IPS-NIHi11 (cell line): ENCODE data around the gene PES1.
"Not testable (repeated sequence)": the region's sequence is repeated elsewhere in the genome, so short reads cannot be mapped to it uniquely, and the experiment has no call there.

ENCODE experiments used
- DNase-seq: peaks from one replicate; pipeline ENCODE4 v3.0.0; 2012; ENCODE audit warnings: mixed read lengths, low spot score

Gene PES1

DNA sequence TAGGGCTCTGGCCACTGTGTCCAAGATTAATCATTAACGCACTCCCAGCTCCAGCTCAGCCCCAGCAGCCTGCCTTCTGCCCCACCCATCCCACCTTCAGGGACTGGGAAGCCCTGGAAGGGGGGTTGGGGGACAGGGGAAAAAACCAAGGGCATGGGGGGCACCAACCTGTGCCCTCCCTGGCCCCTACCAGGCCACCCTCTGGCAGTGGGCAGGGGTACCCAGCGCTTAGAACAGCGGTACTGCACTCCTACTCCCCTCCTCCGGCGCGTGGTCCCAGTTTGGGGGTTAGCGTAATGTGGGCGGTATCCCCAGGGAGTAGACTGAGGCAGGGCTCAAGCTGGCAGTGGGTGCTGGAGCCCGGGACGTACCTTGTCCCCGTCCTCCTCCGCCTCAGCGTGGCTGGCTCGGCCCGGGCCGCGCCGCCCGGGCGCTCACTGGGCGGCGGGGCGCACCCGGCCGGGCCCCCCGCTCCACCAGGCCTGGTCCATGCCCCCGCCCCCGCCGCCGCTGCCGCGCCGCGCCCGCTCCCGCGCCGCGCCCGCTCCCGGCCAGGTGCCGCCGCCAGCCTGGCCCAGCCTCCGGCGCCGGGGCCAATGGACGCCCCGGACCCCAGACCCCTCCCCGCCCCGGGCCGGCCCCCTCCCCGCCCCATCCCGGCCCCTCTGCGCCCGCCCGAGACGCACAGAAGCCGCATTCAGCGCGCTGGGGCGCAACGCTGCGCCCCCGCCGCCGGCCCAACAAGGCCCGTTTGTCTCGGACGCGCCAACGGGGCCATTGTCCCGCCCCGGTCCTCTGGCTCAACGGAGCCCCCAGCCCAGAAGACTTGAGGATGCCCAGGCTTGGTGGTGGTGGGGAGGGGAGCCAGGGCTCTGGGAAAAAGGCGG, 17.4 kb downstream of the PES1 start, which contains the start of gene GAL3ST1:
GAL3ST1 (minus strand) TSS at position 571 of the 887 bp plus-strand sequence. CDS start 17,273 bp downstream, outside the sequence.
- DNase-seq, result peak; percentile 96

DNA sequence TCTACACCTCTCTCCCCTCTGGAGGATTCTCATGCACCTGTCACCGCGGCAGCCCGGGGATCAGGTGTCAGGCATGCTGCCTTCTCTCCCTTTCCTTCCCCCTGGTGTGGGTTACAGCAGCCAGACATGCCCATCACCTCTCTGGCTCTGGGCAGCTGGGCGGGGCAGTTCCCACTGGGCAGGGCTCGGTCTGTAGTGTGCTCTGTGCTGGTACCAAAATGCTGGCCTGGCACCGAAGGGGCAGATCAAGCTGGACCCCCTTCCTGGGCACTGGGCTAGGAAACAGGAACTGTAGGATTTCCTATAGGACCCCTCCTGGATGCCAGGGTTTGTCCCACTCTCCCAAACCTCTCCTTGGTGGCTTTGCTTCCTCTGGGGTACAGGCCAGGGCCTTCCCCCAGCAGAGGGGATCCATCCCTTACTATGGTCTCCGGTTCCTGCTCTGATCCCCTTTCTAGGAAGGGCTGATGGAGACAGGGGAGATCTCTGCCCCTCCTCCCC, 18.1 kb downstream of the PES1 start:
- DNase-seq, result no peak

DNA sequence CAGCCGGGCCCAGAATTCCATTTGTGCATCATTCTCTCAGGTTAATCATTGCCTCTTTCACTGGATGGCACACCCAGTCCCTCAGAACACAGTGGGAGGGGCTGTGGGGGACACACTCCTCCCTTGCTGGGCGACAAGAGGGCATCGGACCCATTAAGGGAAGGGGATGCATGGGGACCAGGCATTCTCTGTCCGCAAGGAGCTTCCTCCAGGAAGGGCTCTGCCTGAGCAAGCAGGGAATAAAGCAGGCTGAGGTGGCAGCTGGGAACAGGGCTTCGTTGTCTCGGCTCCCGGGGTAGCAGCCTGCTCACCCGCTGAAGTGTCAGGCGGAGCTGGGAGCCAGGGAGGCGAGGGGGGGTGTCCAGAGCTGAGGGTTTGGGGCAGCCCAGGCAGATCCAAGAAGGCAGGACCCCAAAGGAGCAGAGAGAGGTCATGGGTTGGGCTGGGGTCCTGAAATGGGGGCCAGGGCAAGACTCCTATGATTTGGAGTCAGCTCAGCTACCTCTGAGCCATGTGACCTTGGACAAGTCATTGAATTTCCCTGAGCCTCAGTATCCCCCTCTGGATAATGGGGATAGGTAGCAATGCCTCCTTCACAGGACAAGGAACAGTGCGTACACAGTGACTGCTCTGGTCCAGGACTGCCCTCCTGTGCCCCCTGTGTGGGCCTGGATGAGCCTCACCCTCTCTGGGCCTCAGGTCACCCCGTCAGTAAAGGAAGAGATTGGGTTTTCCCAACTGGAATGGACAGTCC, 18.7 kb downstream of the PES1 start:
- DNase-seq, result no peak

DNA sequence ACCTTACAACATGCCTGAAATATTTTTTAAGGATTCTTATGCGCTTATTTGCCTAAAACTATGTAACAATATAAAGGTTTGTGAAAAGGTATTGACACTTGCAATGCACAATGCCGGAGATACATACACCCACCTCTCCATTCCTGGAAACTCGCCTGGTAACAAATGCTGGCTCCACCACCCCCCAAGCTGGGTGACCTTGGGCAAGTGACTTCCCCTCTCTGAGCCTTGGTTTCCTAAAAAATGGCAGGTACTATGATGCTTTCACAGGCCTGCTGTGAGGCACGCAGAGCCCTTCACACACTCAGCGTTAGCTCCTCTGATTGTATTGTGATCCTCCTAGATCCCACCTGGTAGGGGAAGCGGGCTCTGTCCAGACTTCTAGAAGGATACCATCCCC, 19.5 kb downstream of the PES1 start:
- DNase-seq, result no peak

DNA sequence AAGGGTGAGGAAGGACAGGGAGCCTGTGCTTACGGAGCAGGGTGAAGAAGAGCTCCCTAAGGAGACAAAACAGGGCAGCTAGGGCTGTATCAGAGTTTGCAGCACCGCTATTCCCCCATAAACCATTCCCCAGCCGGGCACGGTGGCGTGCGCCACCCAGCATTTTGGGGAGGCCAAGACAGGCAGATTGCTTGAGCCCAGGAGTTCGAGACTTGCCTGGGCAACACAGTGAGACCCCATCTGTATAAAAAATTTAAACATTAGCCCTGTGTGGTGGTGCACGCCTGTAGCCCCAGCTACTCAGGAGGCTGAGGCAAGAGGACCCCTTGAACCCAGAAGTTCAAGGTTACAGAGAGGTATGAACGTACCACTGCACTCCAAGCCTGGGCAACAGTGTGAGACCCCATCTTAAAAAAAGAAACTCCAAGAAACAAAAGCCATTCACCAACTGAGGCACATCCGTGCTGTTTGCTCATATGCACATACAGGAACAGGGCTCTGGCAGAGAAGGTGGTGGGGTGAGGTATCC, 22.0 kb downstream of the PES1 start:
- no peak for DNase-seq

DNA sequence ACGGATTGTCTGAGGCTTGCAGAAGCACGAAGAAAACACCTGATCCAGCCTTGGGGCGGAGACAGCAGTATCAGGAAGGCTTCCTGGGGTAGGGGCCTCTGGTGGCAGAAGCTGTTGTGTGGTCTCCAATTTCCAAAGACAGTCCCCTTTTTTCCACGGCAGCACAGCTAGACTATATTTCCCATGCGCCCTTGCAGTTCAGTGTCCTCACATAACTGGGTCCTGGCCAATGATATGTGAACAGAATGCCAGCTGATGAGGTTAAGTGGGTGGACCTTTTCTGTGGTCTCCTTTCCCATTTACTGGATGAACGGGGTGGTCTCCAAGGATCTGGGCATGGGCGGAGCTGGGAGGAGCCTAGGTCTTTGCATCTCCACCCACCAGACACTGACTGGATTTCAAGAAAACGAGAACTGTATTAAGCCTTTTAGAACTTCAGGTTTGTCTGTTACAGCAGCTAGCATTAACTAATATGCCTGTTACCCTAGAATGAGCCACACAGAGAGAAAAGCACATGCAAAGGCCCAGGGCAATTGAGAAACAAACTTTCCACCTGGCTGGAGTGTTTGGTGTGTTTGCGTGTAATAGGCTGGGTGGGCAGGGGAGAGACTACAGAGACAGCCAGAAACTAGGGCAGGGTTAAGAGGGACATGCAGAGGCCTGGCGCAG, 23.4 kb downstream of the PES1 start:
- DNase-seq, result no peak

- DNase-seq, result not testable (repeated sequence)
Observed at GRCh38 chr22:30567277-30567676, 24.4 kb downstream of the PES1 start.

- no peak for DNase-seq
Observed at GRCh38 chr22:30566125-30566524, 25.6 kb downstream of the PES1 start.

- no peak for DNase-seq
Observed at GRCh38 chr22:30565341-30565740, 26.4 kb downstream of the PES1 start.

DNA sequence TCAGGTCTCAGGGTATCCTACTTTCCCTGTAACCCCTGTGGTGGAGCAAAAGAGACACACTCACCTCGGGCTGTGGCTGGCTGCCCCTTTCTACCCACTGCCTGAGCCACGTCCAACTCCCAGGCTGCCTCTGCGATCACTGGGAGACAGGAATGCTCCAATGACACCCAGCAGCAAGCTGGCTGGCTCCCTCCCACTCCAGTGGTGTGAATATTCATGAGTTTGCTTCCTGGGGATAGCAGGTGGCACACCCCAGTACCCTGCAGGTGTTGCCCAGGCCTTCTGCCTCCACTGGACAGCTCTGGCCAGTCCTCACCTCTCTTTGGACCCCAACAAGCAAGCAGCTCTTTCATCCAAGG, 27.0 kb downstream of the PES1 start:
- no peak for DNase-seq

- DNase-seq, result no peak
Observed at GRCh38 chr22:30564045-30564760, 27.5 kb downstream of the PES1 start.

DNA sequence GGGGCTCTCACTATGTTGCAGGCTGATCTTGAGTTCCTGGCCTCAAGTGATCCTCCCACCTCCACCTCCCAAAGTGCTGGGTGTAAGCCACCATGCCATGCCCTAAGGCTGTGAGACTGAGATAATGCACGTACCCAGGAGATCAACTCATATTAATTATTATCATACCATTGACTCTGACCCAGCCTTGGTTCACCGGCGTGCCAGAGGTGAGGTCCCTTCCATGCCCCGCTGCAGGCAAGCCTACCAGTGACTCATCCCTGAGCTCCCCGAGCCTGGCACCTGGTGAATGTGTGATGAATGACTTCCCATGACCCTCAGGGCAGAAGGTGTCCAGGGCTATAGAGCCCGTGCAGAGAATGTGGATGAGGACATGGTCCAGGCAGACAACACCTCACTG, 29.3 kb downstream of the PES1 start:
- DNase-seq, result no peak

DNA sequence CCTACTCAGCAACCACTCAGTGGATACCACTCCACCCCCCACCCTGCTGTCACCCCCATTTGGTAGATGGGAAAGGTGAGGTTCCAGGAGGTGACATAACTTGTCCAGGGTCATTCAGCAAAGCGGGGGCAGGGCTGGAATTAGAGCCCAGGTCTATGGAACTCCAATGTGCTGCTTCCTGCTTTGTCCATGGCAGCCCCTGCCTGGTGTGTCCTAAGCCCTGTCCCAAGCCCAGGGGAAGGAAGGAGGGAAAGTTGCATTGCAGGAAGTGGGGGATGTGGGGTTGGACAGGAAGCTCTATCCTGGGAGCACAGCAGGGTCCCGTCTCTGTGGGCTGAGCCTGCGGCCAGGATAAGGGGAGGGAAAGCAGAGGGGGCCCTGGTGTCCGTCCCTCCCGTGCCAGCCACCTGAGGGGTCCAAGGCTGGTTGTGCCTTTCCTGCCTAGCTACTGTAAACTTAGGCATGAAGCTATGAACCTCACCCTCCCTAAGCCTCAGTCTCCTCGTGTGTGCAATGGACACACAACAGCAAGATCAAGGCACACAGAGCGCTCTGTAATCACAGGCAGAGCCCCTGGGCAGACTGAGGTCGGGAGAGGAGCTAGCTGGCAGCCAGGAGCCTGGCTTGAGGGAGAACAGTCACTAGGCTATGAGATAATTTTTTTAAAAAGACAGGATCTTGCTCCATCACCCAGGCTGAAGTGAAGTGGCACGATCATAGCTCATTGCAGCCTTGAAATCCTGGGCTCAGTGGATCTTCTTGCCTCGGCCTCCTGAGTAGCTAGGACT, 30.1 kb downstream of the PES1 start:
- peak; percentile 55 for DNase-seq

DNA sequence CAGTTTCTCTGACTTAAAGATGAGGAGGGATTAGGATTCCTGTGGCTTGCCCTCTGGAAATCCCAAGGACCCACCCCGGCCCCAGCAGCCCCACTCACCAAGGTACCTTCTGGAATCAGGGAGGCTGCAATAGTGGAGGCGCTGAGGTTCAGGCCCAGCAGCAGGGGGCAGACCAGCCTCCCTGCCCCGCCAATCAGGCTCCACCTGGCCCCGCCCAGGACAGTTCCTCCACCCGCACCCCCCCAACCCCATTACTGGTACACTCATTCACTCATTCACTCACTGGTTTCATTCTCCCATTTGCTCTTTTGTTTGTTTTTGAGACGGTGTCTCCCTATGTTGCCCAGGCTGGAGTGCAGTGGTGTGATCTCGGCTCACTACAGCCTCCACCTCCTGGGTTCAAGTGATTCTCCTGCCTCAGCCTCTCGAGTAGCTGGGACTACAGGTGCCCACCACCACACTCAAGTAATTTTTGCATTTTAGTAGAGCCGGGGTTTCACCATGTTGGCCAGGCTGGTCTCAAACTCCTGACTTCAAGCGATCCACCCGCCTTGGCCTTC, 31.0 kb downstream of the PES1 start:
- peak; percentile 63 for DNase-seq

- no peak for DNase-seq
Observed at GRCh38 chr22:30559889-30560288, 31.8 kb downstream of the PES1 start.

DNA sequence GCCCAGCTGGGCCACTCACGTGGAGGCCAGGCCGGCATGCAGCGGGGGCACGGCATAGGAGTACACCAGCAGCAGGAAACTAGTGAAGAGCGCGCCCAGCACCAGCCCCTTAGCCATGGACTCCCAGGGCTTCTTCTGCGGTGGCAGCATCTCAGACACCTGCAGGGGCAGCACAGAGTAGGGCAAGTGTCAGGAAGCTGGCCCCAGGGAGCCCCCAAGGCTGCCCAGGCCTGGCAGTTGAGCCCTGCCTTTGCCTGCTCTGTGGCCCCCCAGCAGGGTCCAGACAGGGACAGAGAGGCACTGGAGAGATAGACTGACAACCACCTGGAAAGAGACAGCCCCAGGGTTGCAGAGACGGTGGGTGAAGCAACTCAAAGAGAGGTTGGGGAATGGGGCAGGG, 34.5 kb downstream of the PES1 start:
- DNase-seq, result peak; percentile 36

DNA sequence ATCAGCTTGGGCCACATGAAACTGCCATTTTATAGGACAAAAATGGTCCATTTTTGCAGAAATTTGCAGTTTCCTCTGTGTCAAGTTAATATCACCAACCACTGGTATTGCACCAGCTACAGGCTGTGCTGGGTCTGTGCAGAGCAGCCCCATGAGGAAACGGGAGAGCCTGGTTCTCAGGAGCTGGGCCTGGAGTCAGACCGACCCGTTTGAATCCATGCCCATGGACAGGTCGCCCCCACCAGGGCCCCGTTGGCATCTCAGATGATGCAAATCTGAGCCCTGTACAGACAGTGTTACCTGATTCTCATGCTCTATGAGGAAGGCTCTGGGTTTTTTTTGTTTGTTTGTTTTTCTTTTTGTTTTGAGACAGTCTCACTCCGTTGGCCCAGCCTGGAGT, 35.3 kb downstream of the PES1 start:
- DNase-seq, result no peak

DNA sequence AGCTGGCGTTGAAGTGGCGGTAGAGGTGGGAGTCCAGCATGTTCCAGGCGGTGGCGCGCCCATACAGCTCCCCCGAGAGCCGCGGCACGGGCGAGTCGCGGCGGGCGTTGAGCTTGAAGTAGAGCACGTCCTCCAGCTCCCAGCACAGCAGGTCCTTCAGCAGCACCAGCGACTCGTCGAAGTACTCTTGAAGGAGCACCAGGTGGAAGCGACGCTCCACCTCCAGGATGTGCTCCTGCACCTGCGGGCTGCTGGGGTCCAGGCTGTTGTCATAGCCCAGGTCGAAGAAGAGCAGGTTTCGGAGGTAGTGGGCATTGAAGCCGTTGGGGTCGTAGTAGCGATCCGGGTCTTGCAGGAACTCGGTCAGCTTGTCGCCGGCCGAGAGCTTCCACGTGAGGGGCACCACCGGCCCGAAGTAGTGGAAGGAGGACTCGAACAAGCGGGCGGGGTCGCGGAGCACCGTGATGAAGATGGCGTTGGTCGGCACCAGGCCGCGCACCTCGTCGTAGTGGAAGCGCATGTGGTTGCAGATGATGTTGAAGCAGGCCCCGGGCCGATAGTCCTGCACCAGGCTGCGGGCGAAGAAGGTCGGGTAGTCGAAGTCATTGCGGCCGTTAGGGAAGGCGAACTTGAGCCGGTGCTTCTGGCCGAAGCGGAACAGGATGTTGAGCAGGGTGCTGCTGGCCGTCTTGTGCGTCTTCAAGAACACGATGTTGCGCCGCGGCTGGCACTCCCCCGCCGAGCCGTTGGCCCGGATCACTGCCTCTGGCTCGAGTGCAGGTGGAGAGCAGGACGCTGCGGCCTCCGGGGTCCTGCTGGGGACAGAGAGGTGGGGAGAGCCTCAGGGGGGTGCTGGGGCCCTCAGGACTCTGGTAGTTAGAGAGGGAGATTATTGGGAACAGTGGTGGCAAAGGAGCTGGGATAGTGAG, 36.2 kb downstream of the PES1 start:
- no peak for DNase-seq

DNA sequence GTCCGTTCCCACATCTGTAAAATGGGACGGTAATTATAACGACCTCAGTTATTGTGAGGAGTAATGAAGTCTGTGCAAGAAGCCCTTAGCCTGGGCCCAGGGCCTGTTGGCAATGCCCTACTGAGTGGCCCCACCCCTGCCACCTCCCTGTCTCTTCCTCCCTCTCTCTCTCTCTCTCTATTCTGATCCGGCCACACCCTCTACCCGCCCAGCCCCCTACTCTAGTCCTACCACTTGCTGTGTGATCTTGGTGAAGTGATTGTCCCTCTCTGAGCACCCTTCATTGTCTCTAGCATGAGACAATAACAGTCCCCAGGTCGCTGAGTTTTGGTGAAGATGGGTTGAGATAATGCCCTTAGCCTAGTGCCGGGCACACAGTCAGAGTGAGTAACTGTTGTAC, 37.7 kb downstream of the PES1 start:
- DNase-seq, result no peak
